CD14-positive monocyte (primary cell): ENCODE results near the gene DOCK1. TPM values are rescaled to one million over a fixed set of nuclear protein-coding genes. Genes with fewer than 3 reads are reported as not detected.

Source experiments
- DNase-seq, 3 donors: peaks; one replicate each; pipeline ENCODE4 v3.0.0-alpha.2; 2011 to 2022
- H2AFZ ChIP-seq: 2 replicates; pipeline ENCODE4 v1.6.0; 2012; ENCODE audit warnings: mild to moderate bottlenecking, low read depth, low read length, inconsistent platforms; ENCODE audit not compliant: insufficient read depth, poor library complexity, severe bottlenecking
- H3K27ac ChIP-seq, 2 donors: 1 replicate in 1 of 2; 2 replicates in 1 of 2; pipeline ENCODE4 v1.5.1; 2012 to 2013; ENCODE audit warnings: low read length in 2 of 2, control low read depth in 1 of 2, inconsistent platforms in 1 of 2, low read depth in 1 of 2, mild to moderate bottlenecking in 1 of 2
- H3K27me3 ChIP-seq, 2 donors: one replicate each; pipeline versions ENCODE4 v1.6.0 to v1.6.1; 2011 to 2013; ENCODE audit warnings: low read length in 2 of 2; ENCODE audit not compliant: control insufficient read depth in 2 of 2, insufficient read depth in 2 of 2
- H3K36me3 ChIP-seq, 2 donors: replicated peaks in 1 of 2; 1 replicate in 1 of 2; 2 replicates in 1 of 2; pipeline versions ENCODE4 v1.5.1 to v1.6.1; 2012 to 2013; ENCODE audit warnings: low read length in 2 of 2, control low read depth in 1 of 2, inconsistent platforms in 1 of 2, mild to moderate bottlenecking in 1 of 2; ENCODE audit not compliant: insufficient read depth in 2 of 2, control insufficient read depth in 1 of 2
- H3K4me1 ChIP-seq, 2 donors: 1 replicate in 1 of 2; 2 replicates in 1 of 2; pipeline versions ENCODE4 v1.5.1 to v1.6.1; 2012 to 2013; ENCODE audit warnings: low read length in 2 of 2, control low read depth in 1 of 2, inconsistent platforms in 1 of 2, mild to moderate bottlenecking in 1 of 2, moderate library complexity in 1 of 2; ENCODE audit not compliant: insufficient read depth in 2 of 2, control insufficient read depth in 1 of 2
- H3K4me2 ChIP-seq: replicated peaks from 2 replicates; pipeline ENCODE3; 2012; ENCODE audit warnings: low read length, moderate library complexity, mild to moderate bottlenecking; ENCODE audit not compliant: poor library complexity, severe bottlenecking; ENCODE audit errors: extremely low read depth
- H3K4me3 ChIP-seq, 3 experiments: fragments of 200-600 bp in 1 of 3; sonication (generic) in 1 of 3; replicated peaks in 1 of 3; 1 replicate in 2 of 3; 2 replicates in 1 of 3; pipeline ENCODE4 v1.5.1; 2011 to 2013; ENCODE audit warnings: low read length in 3 of 3, mild to moderate bottlenecking in 3 of 3, control low read depth in 2 of 3, low read depth in 2 of 3, inconsistent platforms in 1 of 3, moderate library complexity in 1 of 3
- H3K79me2 ChIP-seq: 2 replicates; pipeline ENCODE4 v1.6.0; 2012; ENCODE audit warnings: mild to moderate bottlenecking, control low read depth, inconsistent platforms, low read length, moderate library complexity; ENCODE audit not compliant: insufficient read depth
- H3K9ac ChIP-seq: 2 replicates; pipeline ENCODE4 v1.6.0; 2017; ENCODE audit warnings: low read length, mild to moderate bottlenecking; ENCODE audit not compliant: insufficient read depth, poor library complexity, severe bottlenecking
- H3K9me3 ChIP-seq, 2 donors: replicated peaks in 1 of 2; 1 replicate in 1 of 2; 2 replicates in 1 of 2; pipeline versions ENCODE4 v1.5.1 to v1.6.1; 2012 to 2013; ENCODE audit warnings: low read length in 2 of 2, control low read depth in 1 of 2; ENCODE audit not compliant: control insufficient read depth in 1 of 2, insufficient read depth in 1 of 2
- H4K20me1 ChIP-seq: 2 replicates; pipeline ENCODE4 v1.6.0; 2012; ENCODE audit warnings: mild to moderate bottlenecking, low read length, control low read depth, moderate library complexity; ENCODE audit not compliant: insufficient read depth
- H3K27ac Mint-ChIP-seq, 7 donors: one replicate each; pipeline ENCODE4 v1.8.0; 2020; ENCODE audit warnings: mild to moderate bottlenecking in 7 of 7, mixed read lengths in 7 of 7, moderate library complexity in 6 of 7, inconsistent platforms in 2 of 7
- H3K27me3 Mint-ChIP-seq, 3 donors: one replicate each; pipeline ENCODE4 v1.8.0; 2021 to 2022; ENCODE audit warnings: low read depth in 3 of 3, mild to moderate bottlenecking in 3 of 3, mixed read lengths in 3 of 3, moderate library complexity in 3 of 3, inconsistent platforms in 1 of 3
- H3K36me3 Mint-ChIP-seq, 2 donors: one replicate each; pipeline ENCODE4 v1.8.0; 2020; ENCODE audit warnings: mixed read lengths in 2 of 2, inconsistent platforms in 1 of 2, mild to moderate bottlenecking in 1 of 2
- H3K4me1 Mint-ChIP-seq: one replicate; pipeline ENCODE4 v1.8.0; 2020; ENCODE audit warnings: mild to moderate bottlenecking, mixed read lengths
- H3K4me3 Mint-ChIP-seq, 2 donors: one replicate each; pipeline ENCODE4 v1.8.0; 2020; ENCODE audit warnings: mild to moderate bottlenecking in 2 of 2, mixed read lengths in 2 of 2, moderate library complexity in 1 of 2
- H3K9me3 Mint-ChIP-seq, 7 donors: one replicate each; pipeline ENCODE4 v1.8.0; 2020 to 2022; ENCODE audit warnings: mixed read lengths in 7 of 7, mild to moderate bottlenecking in 6 of 7, moderate library complexity in 6 of 7, inconsistent platforms in 2 of 7
- WGBS: methylation state at CpG from one replicate; pipeline ENCODE4 v1.1.5; 2013; ENCODE audit warnings: missing lambda C conversion rate; ENCODE audit not compliant: insufficient coverage; 5-methylcytosine and 5-hydroxymethylcytosine counted together
- intact Hi-C, 2 donors: fragments of 100-400 bp; cut with micrococcal nuclease; formaldehyde crosslinking; loops; one replicate each; pipeline versions ENCODE4 v1.15.0 to v1.15.1; 2023
- polyA plus RNA-seq, 3 donors: library from polyadenylated mRNA; depleted of rRNA in 1 of 3; unstranded in 2 of 3; stranded (reverse) in 1 of 3; fragments of 300-500 nt in 2 of 3; fragments of >200 nt in 1 of 3; fragmentation: Illumina TruSeq in 2 of 3; gene quantifications; 1 replicate in 2 of 3; 2 replicates in 1 of 3; pipeline ENCODE4 v1.2.3, GENCODE V29; 2012 to 2021
- TF ChIP-seq, protein P1 (sequence below): fragments of 200-600 bp; IDR thresholded peaks from one replicate; pipeline ENCODE4 v1.8.0; 2022; ENCODE audit warnings: antibody characterized with exemption, mild to moderate bottlenecking

DOCK1 gene
- polyA plus RNA-seq, 3 donors: 0.31 to 0.35 TPM; not detected in 1

DNA sequence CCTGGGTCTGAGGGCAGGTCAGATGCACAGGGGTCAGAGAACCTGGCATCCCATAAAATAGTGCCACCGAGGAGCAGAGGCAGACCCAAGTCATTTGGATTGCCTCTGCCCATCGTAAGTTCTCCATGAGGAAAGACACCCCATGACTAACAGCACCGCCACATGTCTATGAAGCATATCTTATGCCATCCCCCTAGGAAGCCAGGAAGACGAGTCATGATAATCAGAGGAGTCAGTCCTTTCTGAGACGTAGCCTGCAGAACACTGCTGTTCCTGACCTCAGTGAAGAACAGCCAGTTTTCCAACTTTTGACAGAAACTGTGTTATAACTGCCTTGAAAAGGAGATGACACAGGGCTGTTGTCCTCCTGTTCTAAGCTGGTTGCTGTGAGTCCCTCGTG, 239.9 kb downstream of the DOCK1 start:
- no peaks in the 10 kb centered on the region for H4K20me1 ChIP-seq
- 77% methylated on average over 6 of the region's 6 CpGs for WGBS
- peaks cover 15 to 16% of the 10 kb centered on the region in 2 donors for H3K4me1 ChIP-seq
- H3K9me3 ChIP-seq: no peaks in the 10 kb centered on the region
- H3K4me3 ChIP-seq: no peak overlapping the region
- Mint-ChIP-seq H3K27me3 (peaks cover 0 to 5% (median 5%) of the 10 kb centered on the region in 3 donors), H3K9me3 (peaks cover 0 to 3% (median 0%) of the 10 kb centered on the region in 7 donors), H3K4me1 (peaks cover 22% of the 10 kb centered on the region), H3K36me3 (no peaks in the 10 kb centered on the region), H3K4me3 (no peak overlapping the region), H3K27ac (peak overlapping the region in 1 of 7 donors; percentile 28)
- intact Hi-C loops: no loop called here
- H3K27ac ChIP-seq: no peak overlapping the region
- no peak overlapping the region for H3K4me2 ChIP-seq
- H3K9ac ChIP-seq: no peak overlapping the region
- no peak overlapping the region for H2AFZ ChIP-seq
- TF ChIP-seq, protein P1, sequence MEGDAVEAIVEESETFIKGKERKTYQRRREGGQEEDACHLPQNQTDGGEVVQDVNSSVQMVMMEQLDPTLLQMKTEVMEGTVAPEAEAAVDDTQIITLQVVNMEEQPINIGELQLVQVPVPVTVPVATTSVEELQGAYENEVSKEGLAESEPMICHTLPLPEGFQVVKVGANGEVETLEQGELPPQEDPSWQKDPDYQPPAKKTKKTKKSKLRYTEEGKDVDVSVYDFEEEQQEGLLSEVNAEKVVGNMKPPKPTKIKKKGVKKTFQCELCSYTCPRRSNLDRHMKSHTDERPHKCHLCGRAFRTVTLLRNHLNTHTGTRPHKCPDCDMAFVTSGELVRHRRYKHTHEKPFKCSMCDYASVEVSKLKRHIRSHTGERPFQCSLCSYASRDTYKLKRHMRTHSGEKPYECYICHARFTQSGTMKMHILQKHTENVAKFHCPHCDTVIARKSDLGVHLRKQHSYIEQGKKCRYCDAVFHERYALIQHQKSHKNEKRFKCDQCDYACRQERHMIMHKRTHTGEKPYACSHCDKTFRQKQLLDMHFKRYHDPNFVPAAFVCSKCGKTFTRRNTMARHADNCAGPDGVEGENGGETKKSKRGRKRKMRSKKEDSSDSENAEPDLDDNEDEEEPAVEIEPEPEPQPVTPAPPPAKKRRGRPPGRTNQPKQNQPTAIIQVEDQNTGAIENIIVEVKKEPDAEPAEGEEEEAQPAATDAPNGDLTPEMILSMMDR: no peak
- DNase-seq: peak in 1 of 3 donors; percentile 22
- H3K79me2 ChIP-seq: no peaks in the 10 kb centered on the region
- H3K27me3 ChIP-seq: no peaks in the 10 kb centered on the region
- no peaks in the 10 kb centered on the region for H3K36me3 ChIP-seq

DNA sequence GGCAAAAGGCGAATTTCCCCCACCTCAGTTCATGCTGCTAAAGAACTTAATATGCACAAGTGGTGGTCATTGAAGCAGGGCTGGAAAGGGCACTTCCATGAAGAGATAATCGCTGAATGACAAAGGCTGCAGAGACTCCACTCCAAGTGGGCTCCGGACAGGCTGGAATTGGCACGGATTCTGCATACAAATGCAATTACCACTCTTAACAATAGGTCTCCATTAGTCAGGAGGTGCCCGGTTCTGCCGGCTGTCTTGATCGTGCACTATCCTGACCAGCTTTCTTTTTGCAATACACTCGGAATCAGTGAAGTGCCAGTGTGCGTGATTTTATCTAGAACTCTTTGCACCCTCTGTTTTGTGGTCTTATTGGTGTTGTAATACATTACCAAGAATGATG, 241.4 kb downstream of the DOCK1 start:
- Mint-ChIP-seq H3K36me3 (no peaks in the 10 kb centered on the region), H3K27ac (no peak overlapping the region), H3K4me3 (no peak overlapping the region), H3K9me3 (no peaks in the 10 kb centered on the region), H3K27me3 (peaks cover 0 to 5% (median 5%) of the 10 kb centered on the region in 3 donors), H3K4me1 (peaks cover 22% of the 10 kb centered on the region)
- no peaks in the 10 kb centered on the region for H3K9me3 ChIP-seq
- no peak overlapping the region for H3K9ac ChIP-seq
- H3K4me2 ChIP-seq: no peak overlapping the region
- TF ChIP-seq, protein P1: no peak
- H3K36me3 ChIP-seq: no peaks in the 10 kb centered on the region
- H3K4me3 ChIP-seq: no peak overlapping the region
- H3K4me1 ChIP-seq: peaks cover 15 to 16% of the 10 kb centered on the region in 2 donors
- no peak for DNase-seq
- 90% methylated on average over 4 of the region's 9 CpGs for WGBS
- intact Hi-C loops: no loop called here
- no peaks in the 10 kb centered on the region for H4K20me1 ChIP-seq
- no peaks in the 10 kb centered on the region for H3K27me3 ChIP-seq
- H2AFZ ChIP-seq: no peak overlapping the region
- no peaks in the 10 kb centered on the region for H3K79me2 ChIP-seq
- no peak overlapping the region for H3K27ac ChIP-seq
